CD8-positive, alpha-beta memory T cell (primary cell): ENCODE data around the gene MICAL3. TPM values are rescaled to one million over a fixed set of nuclear protein-coding genes. Genes with fewer than 3 reads are reported as not detected.
A peak's percentile ranks its signal among the peaks of the same experiment; 100 is the strongest.

ENCODE experiments used
- CTCF ChIA-PET: fragments of 350-600 bp; sonication (Branson Sonifier 250); formaldehyde crosslinking; loops from one replicate; lab custom pipeline; 2021; ENCODE audit warnings: antibody characterized with exemption; lab: Charles Lee
- POLR2A ChIA-PET: fragments of 350-600 bp; sonication (Branson Sonifier 250); formaldehyde crosslinking; loops from one replicate; lab custom pipeline; 2021; ENCODE audit warnings: antibody characterized with exemption; lab: Charles Lee
- DNase-seq, 5 donors: peaks; one replicate each; pipeline versions ENCODE4 v3.0.0 to v3.0.0-alpha.2; 2020 to 2022; ENCODE audit warnings: mixed read lengths in 1 of 5
- H3K27ac ChIP-seq: one replicate; pipeline ENCODE4 v1.7.0; 2013; ENCODE audit warnings: low read depth, mild to moderate bottlenecking, low read length, moderate library complexity
- H3K27me3 ChIP-seq: 2 replicates; pipeline ENCODE4 v1.7.0; 2013; ENCODE audit warnings: low read length, mild to moderate bottlenecking; ENCODE audit not compliant: insufficient read depth, poor library complexity, severe bottlenecking
- H3K36me3 ChIP-seq: 2 replicates; pipeline ENCODE4 v1.7.0; 2013; ENCODE audit warnings: mild to moderate bottlenecking, low read length, moderate library complexity; ENCODE audit not compliant: insufficient read depth
- H3K4me1 ChIP-seq: 2 replicates; pipeline ENCODE4 v1.7.0; 2013; ENCODE audit warnings: mild to moderate bottlenecking, low read length, moderate library complexity; ENCODE audit not compliant: insufficient read depth
- H3K4me3 ChIP-seq: 2 replicates; pipeline ENCODE4 v1.7.0; 2013; ENCODE audit warnings: mild to moderate bottlenecking, low read length
- H3K9me3 ChIP-seq: 2 replicates; pipeline ENCODE4 v1.7.0; 2013; ENCODE audit warnings: mild to moderate bottlenecking, low read length
- H3K27ac Mint-ChIP-seq, 8 donors: one replicate each; pipeline ENCODE4 v1.8.0; 2020 to 2021; ENCODE audit warnings: mixed read lengths in 8 of 8, mild to moderate bottlenecking in 6 of 8, inconsistent platforms in 3 of 8, moderate library complexity in 3 of 8
- H3K27me3 Mint-ChIP-seq, 2 donors: one replicate each; pipeline ENCODE4 v1.8.0; 2020 to 2021; ENCODE audit warnings: mixed read lengths in 2 of 2, mild to moderate bottlenecking in 1 of 2, moderate library complexity in 1 of 2
- H3K36me3 Mint-ChIP-seq, 3 donors: one replicate each; pipeline ENCODE4 v1.8.0; 2020 to 2021; ENCODE audit warnings: mixed read lengths in 3 of 3, inconsistent platforms in 1 of 3, mild to moderate bottlenecking in 1 of 3
- H3K4me1 Mint-ChIP-seq, 3 donors: one replicate each; pipeline ENCODE4 v1.8.0; 2020 to 2021; ENCODE audit warnings: mixed read lengths in 3 of 3, inconsistent platforms in 1 of 3, mild to moderate bottlenecking in 1 of 3
- H3K4me3 Mint-ChIP-seq, 7 donors: one replicate each; pipeline ENCODE4 v1.8.0; 2020 to 2021; ENCODE audit warnings: mixed read lengths in 7 of 7, mild to moderate bottlenecking in 6 of 7, moderate library complexity in 4 of 7, inconsistent platforms in 2 of 7
- H3K9me3 Mint-ChIP-seq, 5 donors: one replicate each; pipeline ENCODE4 v1.8.0; 2020 to 2022; ENCODE audit warnings: mixed read lengths in 5 of 5, mild to moderate bottlenecking in 3 of 5, moderate library complexity in 2 of 5, inconsistent platforms in 1 of 5
- polyA plus RNA-seq: library from polyadenylated mRNA; unstranded; fragments of 300-500 nt; fragmentation: Illumina TruSeq; gene quantifications from one replicate; pipeline ENCODE4 v1.2.3, GENCODE V29; 2021
- total RNA-seq, 2 experiments: library from RNA; stranded (reverse); gene quantifications; one replicate each; pipeline ENCODE4 v1.2.3, GENCODE V29; 2021

MICAL3 gene
- total and polyA plus RNA-seq, 3 experiments from 2014 or later: 1.7 to 51.9 (median 51.7) TPM

- Histone ChIP-seq H3K36me3 (no peaks in the 10 kb centered on the region), H3K4me3 (no peak overlapping the region), H3K9me3 (no peaks in the 10 kb centered on the region), H3K4me1 (no peaks in the 10 kb centered on the region), H3K27me3 (no peaks in the 10 kb centered on the region), H3K27ac (no peak overlapping the region)
- H3K27ac Mint-ChIP-seq: peak overlapping the region in 1 of 8 donors; percentile 30
- POLR2A ChIA-PET: no interaction called here
- peaks cover 2 to 80% (median 20%) of the 10 kb centered on the region in 3 donors for H3K36me3 Mint-ChIP-seq
- no peaks in the 10 kb centered on the region for H3K9me3 Mint-ChIP-seq
- no peak for DNase-seq
- CTCF ChIA-PET: interaction anchor here (1.8 kb wide), 1 partner anchor 28 kb away, joined by 6 read pairs; no protein-coding TSS in a partner anchor
- peaks cover 0 to 3% of the 10 kb centered on the region in 2 donors for H3K27me3 Mint-ChIP-seq
- no peak overlapping the region for H3K4me3 Mint-ChIP-seq
- no peaks in the 10 kb centered on the region for H3K4me1 Mint-ChIP-seq
Observed at GRCh38 chr22:17890245-17890671, 134.1 kb downstream of the MICAL3 start.

- H3K27me3 Mint-ChIP-seq: peaks cover 0 to 3% of the 10 kb centered on the region in 2 donors
- Histone ChIP-seq H3K9me3 (no peaks in the 10 kb centered on the region), H3K4me1 (no peaks in the 10 kb centered on the region), H3K27me3 (no peaks in the 10 kb centered on the region), H3K27ac (no peak overlapping the region), H3K4me3 (no peak overlapping the region), H3K36me3 (no peaks in the 10 kb centered on the region)
- H3K4me3 Mint-ChIP-seq: no peak overlapping the region
- no peak for DNase-seq
- H3K9me3 Mint-ChIP-seq: no peaks in the 10 kb centered on the region
- ChIA-PET CTCF (no interaction called here), POLR2A (no interaction called here)
- peaks cover 9 to 81% (median 24%) of the 10 kb centered on the region in 3 donors for H3K36me3 Mint-ChIP-seq
- no peaks in the 10 kb centered on the region for H3K4me1 Mint-ChIP-seq
- H3K27ac Mint-ChIP-seq: no peak overlapping the region
Observed at GRCh38 chr22:17888855-17889254, 135.5 kb downstream of the MICAL3 start.

- POLR2A ChIA-PET: no interaction called here
- no peaks in the 10 kb centered on the region for H3K36me3 ChIP-seq
- H3K4me3 ChIP-seq: no peak overlapping the region
- H3K27ac ChIP-seq: no peak overlapping the region
- no peak for DNase-seq
- Mint-ChIP-seq H3K36me3 (peaks cover 9 to 81% (median 24%) of the 10 kb centered on the region in 3 donors), H3K4me1 (no peaks in the 10 kb centered on the region), H3K27me3 (peaks cover 0 to 3% of the 10 kb centered on the region in 2 donors), H3K9me3 (no peaks in the 10 kb centered on the region), H3K4me3 (no peak overlapping the region), H3K27ac (no peak overlapping the region)
- no peaks in the 10 kb centered on the region for H3K27me3 ChIP-seq
- CTCF ChIA-PET: no interaction called here
- no peaks in the 10 kb centered on the region for H3K4me1 ChIP-seq
- H3K9me3 ChIP-seq: no peaks in the 10 kb centered on the region
Observed at GRCh38 chr22:17888439-17888838, 135.9 kb downstream of the MICAL3 start.

GRCh38 chr22:17884893-17885292, 139.5 kb downstream of the MICAL3 start:
- ChIA-PET POLR2A (no interaction called here), CTCF (interaction anchor here (1.5 kb wide), 1 partner anchor 140 kb away, joined by 4 read pairs; the partner anchor contains the start of gene MICAL3)
- DNase-seq: no peak
- H3K9me3 Mint-ChIP-seq: no peaks in the 10 kb centered on the region
- H3K27ac ChIP-seq: no peak overlapping the region
- H3K27me3 ChIP-seq: no peaks in the 10 kb centered on the region
- H3K9me3 ChIP-seq: no peaks in the 10 kb centered on the region
- no peak overlapping the region for H3K27ac Mint-ChIP-seq
- H3K4me3 Mint-ChIP-seq: no peak overlapping the region
- H3K4me3 ChIP-seq: no peak overlapping the region
- no peaks in the 10 kb centered on the region for H3K4me1 Mint-ChIP-seq
- no peaks in the 10 kb centered on the region for H3K36me3 ChIP-seq
- H3K4me1 ChIP-seq: no peaks in the 10 kb centered on the region
- H3K27me3 Mint-ChIP-seq: no peaks in the 10 kb centered on the region
- H3K36me3 Mint-ChIP-seq: peaks cover 9 to 87% (median 14%) of the 10 kb centered on the region in 3 donors

GRCh38 chr22:17884084-17884483, 140.3 kb downstream of the MICAL3 start:
- peaks cover 9 to 90% (median 17%) of the 10 kb centered on the region in 3 donors for H3K36me3 Mint-ChIP-seq
- no peaks in the 10 kb centered on the region for H3K4me1 Mint-ChIP-seq
- DNase-seq: no peak
- H3K27ac ChIP-seq: no peak overlapping the region
- no peaks in the 10 kb centered on the region for H3K9me3 Mint-ChIP-seq
- no peak overlapping the region for H3K4me3 Mint-ChIP-seq
- peaks cover 7% of the 10 kb centered on the region for H3K36me3 ChIP-seq
- no peaks in the 10 kb centered on the region for H3K4me1 ChIP-seq
- H3K27ac Mint-ChIP-seq: no peak overlapping the region
- H3K9me3 ChIP-seq: no peaks in the 10 kb centered on the region
- H3K27me3 ChIP-seq: no peaks in the 10 kb centered on the region
- POLR2A ChIA-PET: no interaction called here
- no peak overlapping the region for H3K4me3 ChIP-seq
- no peaks in the 10 kb centered on the region for H3K27me3 Mint-ChIP-seq
- CTCF ChIA-PET: interaction anchor here (1.5 kb wide), 1 partner anchor 141 kb away, joined by 4 read pairs; the partner anchor contains the start of gene MICAL3

DNA sequence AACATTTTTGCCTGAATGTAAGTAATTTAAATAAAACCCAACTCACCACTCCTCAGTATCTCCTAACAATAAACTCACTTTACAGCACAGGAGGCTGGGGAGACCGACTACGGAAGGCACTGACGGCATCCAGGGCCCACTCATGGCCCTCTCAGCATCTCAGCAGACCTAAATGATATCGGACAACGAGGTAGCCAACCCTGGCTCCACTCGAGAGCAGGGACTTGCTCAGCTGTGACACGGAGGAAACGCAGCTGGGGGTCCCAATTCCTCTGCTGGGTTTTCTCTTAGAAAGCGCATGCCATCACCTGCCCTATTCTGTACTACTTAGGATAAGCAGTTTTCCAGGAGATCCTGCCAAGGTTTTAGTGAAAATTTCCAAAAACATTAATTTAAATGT, 141.0 kb downstream of the MICAL3 start:
- Mint-ChIP-seq H3K9me3 (no peaks in the 10 kb centered on the region), H3K4me3 (no peak overlapping the region), H3K27me3 (no peaks in the 10 kb centered on the region), H3K4me1 (no peaks in the 10 kb centered on the region), H3K27ac (no peak overlapping the region), H3K36me3 (peaks cover 9 to 88% (median 17%) of the 10 kb centered on the region in 3 donors)
- Histone ChIP-seq H3K4me1 (no peaks in the 10 kb centered on the region), H3K4me3 (no peak overlapping the region), H3K27ac (no peak overlapping the region), H3K27me3 (no peaks in the 10 kb centered on the region), H3K9me3 (no peaks in the 10 kb centered on the region), H3K36me3 (peaks cover 10% of the 10 kb centered on the region)
- CTCF ChIA-PET: no interaction called here
- POLR2A ChIA-PET: no interaction called here
- no peak for DNase-seq

GRCh38 chr22:17882727-17883126, 141.6 kb downstream of the MICAL3 start:
- H3K27ac Mint-ChIP-seq: no peak overlapping the region
- ChIA-PET POLR2A (no interaction called here), CTCF (no interaction called here)
- no peaks in the 10 kb centered on the region for H3K27me3 Mint-ChIP-seq
- H3K9me3 ChIP-seq: no peaks in the 10 kb centered on the region
- H3K27ac ChIP-seq: no peak overlapping the region
- H3K36me3 ChIP-seq: peaks cover 10% of the 10 kb centered on the region
- no peaks in the 10 kb centered on the region for H3K4me1 Mint-ChIP-seq
- H3K4me3 ChIP-seq: no peak overlapping the region
- no peak for DNase-seq
- peaks cover 9 to 84% (median 17%) of the 10 kb centered on the region in 3 donors for H3K36me3 Mint-ChIP-seq
- no peaks in the 10 kb centered on the region for H3K9me3 Mint-ChIP-seq
- no peaks in the 10 kb centered on the region for H3K27me3 ChIP-seq
- no peak overlapping the region for H3K4me3 Mint-ChIP-seq
- no peaks in the 10 kb centered on the region for H3K4me1 ChIP-seq

GRCh38 chr22:17882162-17882561, 142.2 kb downstream of the MICAL3 start:
- no peaks in the 10 kb centered on the region for H3K9me3 Mint-ChIP-seq
- no peaks in the 10 kb centered on the region for H3K27me3 Mint-ChIP-seq
- no peaks in the 10 kb centered on the region for H3K4me1 Mint-ChIP-seq
- no peaks in the 10 kb centered on the region for H3K27me3 ChIP-seq
- peak overlapping the region in 1 of 8 donors; percentile 33 for H3K27ac Mint-ChIP-seq
- H3K4me3 Mint-ChIP-seq: no peak overlapping the region
- H3K4me3 ChIP-seq: no peak overlapping the region
- H3K9me3 ChIP-seq: no peaks in the 10 kb centered on the region
- CTCF ChIA-PET: no interaction called here
- peaks cover 9 to 80% (median 17%) of the 10 kb centered on the region in 3 donors for H3K36me3 Mint-ChIP-seq
- H3K36me3 ChIP-seq: peaks cover 10% of the 10 kb centered on the region
- no peak for DNase-seq
- POLR2A ChIA-PET: no interaction called here
- no peak overlapping the region for H3K27ac ChIP-seq
- H3K4me1 ChIP-seq: no peaks in the 10 kb centered on the region
